ENCODE data around the gene AGO4.
"Not testable (repeated sequence)": the region's sequence is repeated elsewhere in the genome, so short reads cannot be mapped to it uniquely, and the experiment has no call there.

Gene AGO4

GRCh38 chr1:35863881-35864625 lies 56.2 kb downstream of the AGO4 start:
- DNase-seq (ENCODE audit: low spot score): no peak

DNA sequence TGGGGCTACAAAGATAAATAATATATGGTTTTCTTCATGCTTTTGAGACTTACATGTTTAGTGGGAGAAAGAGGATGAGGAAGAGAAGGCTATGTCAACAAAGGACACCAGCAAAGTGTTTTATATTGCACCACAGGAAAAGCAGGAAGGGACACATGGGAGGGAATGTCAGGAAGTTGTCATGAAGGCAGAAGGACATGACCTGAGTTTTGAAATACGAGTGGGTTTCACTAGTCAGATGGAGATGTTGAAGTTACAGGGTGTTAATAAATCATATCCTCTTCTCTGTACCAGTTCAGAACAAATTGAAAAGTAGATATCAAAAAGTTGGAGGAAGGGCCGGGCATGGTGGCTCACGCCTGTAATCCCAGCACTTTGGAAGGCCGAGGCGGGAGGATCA lies 57.0 kb downstream of the AGO4 start:
- no peak for DNase-seq (ENCODE audit: low spot score)

GRCh38 chr1:35866991-35867390 lies 59.2 kb downstream of the AGO4 start:
- DNase-seq (ENCODE audit: low spot score): no peak

GRCh38 chr1:35869245-35869950 lies 61.6 kb downstream of the AGO4 start:
- peak; percentile 68 for DNase-seq (ENCODE audit: low spot score)

DNA sequence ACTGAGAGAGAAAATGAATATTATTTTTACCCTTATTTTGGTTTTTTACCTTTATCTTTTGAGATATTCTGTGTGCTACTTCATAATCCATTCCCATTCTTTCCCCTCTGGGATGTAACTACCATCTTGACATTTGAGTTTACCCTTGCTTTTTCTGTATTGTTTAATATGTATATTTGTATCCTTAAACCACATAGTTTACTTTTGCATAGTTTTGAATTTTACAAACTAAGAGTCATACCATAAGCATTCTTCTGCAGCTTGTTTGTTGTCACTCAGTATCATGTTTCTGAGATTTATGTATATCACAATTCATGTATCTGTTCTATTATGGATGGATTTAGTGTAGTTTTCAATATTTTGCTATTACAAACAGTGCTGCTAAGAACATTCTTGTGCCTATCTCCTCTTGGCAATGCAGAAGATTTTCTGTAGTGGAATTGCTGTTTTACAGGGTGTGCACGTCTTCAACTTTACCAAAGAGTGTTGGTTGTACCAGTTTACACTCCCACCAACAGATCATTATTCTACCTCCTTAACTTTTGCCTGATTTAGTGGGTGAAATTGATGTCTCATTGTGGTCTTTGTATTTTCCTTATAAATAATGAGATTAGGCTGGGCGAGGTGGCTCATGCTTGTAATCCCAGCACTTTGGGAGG lies 63.0 kb downstream of the AGO4 start:
- no peak for DNase-seq (ENCODE audit: low spot score)

DNA sequence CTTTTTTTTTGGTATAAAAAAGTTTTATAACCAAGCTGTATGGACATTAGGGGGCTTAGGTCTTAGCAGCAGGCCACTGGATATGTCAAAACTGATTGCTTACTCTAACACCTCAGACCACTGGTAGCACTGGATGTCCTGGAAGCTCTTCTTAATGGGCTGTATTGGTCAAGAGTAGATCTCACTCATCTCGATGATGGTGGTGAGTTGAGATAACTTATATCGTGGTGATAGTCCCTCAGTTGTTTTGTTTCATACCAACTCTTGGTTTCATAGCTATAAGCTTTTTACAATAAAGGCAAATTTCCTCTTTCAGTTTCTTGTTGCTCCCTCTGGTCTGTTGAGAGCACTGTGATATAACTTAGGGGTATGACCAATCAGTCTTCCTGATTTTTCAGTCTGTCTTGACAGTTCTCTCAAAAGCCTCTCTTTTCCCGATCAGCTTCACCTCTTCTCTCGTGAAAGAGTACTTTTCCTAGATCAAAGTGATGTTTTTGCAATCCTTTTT lies 65.5 kb downstream of the AGO4 start:
- no peak for DNase-seq (ENCODE audit: low spot score)

DNA sequence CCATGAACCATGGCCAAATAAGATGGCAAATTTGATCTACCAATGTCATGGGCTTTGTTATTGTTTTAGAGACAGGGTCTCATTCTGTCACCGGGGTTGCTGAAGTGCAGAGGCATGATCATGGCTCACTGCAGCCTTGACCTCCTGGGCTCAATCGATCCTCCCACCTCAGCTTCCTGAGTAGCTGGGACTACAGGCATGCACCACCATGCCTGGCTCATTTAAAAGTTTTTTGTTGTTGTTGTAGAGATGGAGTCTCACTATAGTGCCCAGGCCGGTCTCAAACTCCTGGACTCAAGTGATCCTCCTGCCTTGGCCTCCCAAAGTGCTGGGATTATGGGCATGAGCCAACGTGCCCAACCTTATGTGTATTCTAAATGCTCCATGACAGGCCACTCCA lies 66.3 kb downstream of the AGO4 start:
- DNase-seq (ENCODE audit: low spot score): not testable (repeated sequence)

DNA sequence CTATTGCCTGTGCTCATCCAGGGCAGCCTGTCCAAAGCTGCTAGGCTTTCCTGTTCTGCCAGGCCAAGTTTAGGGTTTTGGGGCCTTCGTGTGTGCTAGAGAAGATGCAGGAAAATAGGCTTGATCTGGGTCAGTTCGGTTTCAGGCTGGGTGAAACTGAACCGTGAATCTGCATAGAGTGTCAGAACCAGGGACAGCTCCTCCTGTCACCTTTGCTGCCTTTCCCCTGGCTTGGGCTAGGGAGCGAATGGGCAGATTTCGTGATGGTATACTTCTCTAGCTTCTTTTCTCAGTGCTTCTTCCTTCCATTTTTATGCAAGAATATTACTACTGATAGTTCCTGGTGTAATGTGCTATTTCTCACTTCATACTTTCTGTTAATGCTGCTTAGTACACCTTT lies 69.2 kb downstream of the AGO4 start:
- no peak for DNase-seq (ENCODE audit: low spot score)

- DNase-seq (ENCODE audit: low spot score): no peak
These were observed 74.0 kb downstream of the AGO4 start for GRCh38 chr1:35881850-35882273.

- no peak for DNase-seq (ENCODE audit: low spot score)
These were observed 74.7 kb downstream of the AGO4 start for GRCh38 chr1:35882586-35882944.

- peak; percentile 94 for DNase-seq (ENCODE audit: low spot score)
These were observed 75.3 kb downstream of the AGO4 start, which contains the start of gene AGO1 for GRCh38 chr1:35882945-35883634. Gene AGO1, plus strand, starts transcription at chr1:35883209. Its CDS starts 213 bp downstream, at chr1:35883422.

DNA sequence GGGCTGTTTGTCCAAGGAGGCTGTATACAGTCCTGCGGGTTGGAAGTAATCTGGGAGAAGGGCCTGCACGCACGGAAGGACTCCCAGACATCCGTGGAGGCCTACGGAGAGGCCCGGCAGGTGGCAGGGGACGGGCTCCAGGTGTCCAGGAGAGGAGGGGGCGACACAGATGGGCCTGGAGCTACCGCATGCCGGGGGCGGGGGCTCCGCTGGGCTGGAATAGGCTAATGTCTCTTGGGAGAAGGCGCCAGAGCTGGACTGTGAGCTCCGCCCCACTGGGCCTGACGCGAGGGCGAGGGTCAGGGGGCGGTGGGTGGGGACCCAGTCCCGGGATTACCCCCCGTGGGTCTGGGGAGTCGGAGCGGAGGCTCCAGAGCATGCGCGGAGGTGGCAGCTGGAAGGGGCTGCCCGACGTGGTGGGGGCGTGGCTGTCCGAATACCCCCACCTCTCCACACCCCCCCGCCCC lies 75.9 kb downstream of the AGO4 start:
- DNase-seq (ENCODE audit: low spot score): peak; percentile 46

- no peak for DNase-seq (ENCODE audit: low spot score)
These were observed 77.1 kb downstream of the AGO4 start for GRCh38 chr1:35884934-35885333.

DNA sequence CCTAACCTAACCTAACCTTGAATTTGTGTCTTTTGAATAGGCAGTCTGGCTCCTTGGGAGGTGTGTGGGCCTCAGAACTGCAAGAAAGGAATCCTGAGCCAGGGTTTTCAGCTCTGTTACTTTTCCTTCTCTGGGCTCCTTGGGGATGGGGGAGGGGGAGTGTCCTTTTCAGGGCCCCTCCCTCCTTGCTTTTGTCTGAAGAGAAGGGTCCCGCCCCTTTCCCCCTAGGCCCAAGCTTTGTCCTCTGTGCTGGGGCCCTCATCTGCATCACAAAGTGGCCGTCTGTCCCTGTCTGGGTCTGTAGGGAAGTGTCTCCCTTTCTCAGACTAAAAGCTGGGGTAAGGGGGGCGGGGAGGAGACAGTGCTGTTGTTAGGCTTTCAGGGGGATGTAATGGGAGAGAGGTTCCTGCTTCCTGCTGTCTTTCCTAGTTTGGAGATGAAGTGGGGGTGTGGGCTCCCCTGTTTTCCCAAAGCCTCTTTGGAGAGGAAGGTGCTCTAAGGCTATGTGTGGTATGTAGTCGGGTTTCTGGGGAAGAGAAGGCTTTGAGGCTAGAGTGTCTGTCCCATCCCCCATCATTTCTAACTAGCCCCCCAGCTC lies 78.2 kb downstream of the AGO4 start:
- DNase-seq (ENCODE audit: low spot score): no peak

DNA sequence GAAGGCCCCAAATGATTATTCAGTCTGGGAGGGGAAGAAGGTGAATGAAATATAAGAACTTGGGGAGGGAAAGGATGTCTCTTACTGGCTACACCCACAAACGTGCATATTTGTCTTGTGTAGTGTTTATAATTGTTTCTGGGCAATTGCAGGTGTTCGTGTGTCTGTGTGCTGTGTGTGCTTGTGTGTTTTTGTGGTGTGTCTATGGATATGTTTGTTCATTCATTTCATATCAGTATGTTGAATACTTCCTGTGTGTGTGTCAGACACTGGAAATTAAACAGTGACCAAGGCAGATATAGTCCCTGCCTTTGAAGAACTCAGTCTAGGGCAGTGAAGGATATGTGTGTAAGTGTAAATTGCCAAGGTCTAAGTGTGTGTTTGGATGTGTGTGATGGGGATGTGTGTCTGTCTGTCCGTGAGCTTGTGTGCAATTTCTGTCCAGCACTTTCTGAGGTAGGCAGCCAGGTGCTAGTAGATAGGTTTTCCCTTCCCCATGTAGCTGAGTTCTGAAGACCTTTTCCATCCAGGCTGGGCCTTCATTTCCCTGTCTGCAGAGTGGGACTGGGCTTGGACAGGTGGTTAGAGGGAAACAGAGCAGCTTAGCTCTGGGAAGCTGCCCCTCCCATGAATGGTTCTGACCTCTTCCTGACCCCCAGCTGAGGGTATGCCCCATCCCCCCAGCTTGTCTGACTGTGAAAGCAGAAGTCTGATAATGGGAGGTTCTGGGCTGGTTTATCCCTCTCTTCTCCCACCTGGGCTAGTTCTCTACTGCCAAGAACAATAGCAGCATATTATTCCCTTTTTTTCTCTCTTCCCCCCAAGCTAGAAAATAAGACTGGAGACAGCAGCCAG lies 79.0 kb downstream of the AGO4 start:
- no peak for DNase-seq (ENCODE audit: low spot score)

DNA sequence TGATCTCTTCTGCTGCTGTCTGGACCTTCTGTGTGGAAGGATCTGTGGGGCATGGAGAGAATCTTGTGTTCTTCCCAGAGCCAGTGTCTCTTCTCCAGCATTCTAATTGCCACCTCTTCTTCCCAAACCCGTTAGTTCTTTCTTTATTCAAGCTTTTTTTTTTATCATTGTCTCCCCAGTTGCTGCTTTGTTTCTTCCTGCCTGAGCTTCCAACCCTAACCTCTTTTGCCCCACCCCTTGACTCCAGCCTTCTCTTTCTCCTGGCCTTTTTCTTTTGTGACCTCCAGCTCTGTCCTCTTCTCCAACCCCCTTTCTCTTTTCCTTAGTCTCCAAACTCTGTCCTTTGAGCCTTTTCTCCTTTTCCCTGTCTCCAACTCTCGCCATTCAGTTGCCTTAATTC lies 79.7 kb downstream of the AGO4 start:
- no peak for DNase-seq (ENCODE audit: low spot score)

- no peak for DNase-seq (ENCODE audit: low spot score)
These were observed 80.4 kb downstream of the AGO4 start for GRCh38 chr1:35888255-35888654.

DNA sequence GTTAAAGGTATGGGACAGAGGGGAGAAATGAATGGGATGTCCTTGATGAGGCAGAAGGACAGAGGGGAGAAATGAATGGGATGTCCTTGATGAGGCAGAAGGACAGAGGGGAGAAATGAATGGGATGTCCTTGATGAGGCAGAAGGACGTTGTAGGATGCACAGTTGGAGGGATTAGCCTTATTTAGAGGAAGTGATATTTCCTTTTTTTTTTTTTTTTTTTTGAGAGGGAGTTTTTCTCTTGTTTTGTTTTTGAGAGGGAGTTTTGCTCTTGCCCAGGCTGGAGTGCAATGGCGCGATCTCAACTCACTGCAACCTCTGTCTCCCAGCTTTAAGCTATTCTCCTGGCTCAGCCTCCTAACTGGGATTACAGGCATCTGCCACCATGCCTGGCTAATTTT lies 81.2 kb downstream of the AGO4 start:
- DNase-seq (ENCODE audit: low spot score): not testable (repeated sequence)

DNA sequence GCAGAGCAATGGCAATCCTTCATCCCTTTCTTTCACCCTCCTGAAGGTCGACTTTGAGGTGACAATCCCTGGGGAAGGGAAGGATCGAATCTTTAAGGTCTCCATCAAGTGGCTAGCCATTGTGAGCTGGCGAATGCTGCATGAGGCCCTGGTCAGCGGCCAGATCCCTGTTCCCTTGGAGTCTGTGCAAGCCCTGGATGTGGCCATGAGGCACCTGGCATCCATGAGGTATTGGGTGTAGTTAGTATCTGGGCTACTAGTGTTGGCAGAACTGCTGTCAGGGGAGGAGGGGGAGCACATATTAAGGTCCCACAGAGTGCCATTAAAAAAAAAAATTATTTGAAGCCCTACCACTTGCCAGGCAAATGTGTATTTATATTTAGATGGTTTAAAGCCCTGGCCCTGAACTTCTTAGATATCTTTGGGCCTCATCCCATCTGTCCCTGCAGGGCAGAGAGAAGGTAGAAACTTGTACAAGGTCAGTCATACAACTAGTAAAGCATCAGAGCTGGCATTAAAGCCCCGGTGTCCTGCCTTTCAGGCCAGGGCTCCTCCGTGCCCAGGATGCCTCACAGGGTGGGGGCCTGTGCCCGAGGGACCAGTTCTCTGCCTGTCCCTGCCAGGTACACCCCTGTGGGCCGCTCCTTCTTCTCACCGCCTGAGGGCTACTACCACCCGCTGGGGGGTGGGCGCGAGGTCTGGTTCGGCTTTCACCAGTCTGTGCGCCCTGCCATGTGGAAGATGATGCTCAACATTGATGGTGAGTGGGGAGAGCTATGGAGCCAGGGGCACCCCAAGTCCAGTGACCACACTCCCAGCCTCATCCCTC lies 85.4 kb downstream of the AGO4 start:
- DNase-seq (ENCODE audit: low spot score): no peak

- DNase-seq (ENCODE audit: low spot score): no peak
These were observed 86.4 kb downstream of the AGO4 start for GRCh38 chr1:35894183-35894582.

Data from HuH-7.5 (cell line).